ENCODE results near the gene RD3L.

GRCh38 chr14:103898711-103899110 is 43.6 kb downstream of the RD3L start:
- TF ChIP-seq CTCF (IDR thresholded peaks at IDR 0.05) (no peak), POLR2A (IDR thresholded peaks at IDR 0.05) (no peak)

Data from lower leg skin (tissue), 3 donors.